OCI-LY3 (cell line): ENCODE measurements around the gene ZEB2.

Source experiments
- CTCF ChIP-seq: fragments of 200-600, 300-600 bp; sonication (generic); IDR thresholded peaks from 2 replicates; pipeline ENCODE4 v1.5.1; 2014; ENCODE audit warnings: antibody characterized with exemption, low read length, low read depth
- EZH2phosphoT487 ChIP-seq: fragments of 200-600 bp; shearing (Covaris generic); IDR thresholded peaks from 2 replicates; pipeline ENCODE4 v1.6.1; 2018; ENCODE audit warnings: antibody characterized with exemption, mixed run types, low read depth

DNA sequence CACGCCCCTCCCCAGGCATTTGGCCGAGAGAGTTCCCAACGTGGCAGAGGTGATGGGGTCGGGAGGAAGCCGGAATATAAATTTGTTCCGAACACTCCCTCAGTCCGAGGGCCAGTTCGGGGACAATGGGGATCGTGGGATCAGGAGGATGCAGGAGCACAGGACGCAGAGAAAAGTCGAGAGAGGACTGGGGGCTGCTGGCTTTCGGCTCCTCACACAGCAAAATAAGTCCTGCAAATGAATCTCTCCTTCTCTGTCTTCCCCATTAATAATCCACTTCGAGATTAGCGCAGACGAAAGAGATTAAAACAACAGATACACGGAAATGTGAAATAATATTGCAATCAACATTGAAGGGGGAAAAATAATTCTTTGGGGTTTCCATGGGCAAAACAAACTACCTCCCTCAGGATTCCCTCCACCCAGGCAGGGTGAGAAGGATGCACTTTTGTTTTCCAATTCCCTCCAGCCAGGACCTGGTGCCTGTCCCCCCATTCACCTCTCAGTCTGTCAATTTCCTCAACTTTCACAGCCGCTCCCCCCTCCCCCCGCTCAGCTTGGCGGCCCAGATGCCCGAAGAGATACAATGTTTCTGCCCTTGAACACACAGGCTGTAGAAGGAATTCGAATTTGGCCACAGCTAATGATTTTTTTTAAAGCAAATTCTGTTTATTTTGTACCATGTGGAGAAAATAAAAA, 3.1 kb upstream of the ZEB2 start:
- TF ChIP-seq CTCF (no peak), EZH2phosphoT487 (no peak)
